Posterior cingulate gyrus (tissue), 11 donors: Measurements from ENCODE around the gene NPLOC4.
"Not testable (repeated sequence)": the region's sequence is repeated elsewhere in the genome, so short reads cannot be mapped to it uniquely, and the experiment has no call there.

Experiments used
- DNase-seq, 10 donors: peaks; one replicate each; pipeline versions ENCODE4 v3.0.0 to v3.0.0-alpha.2; 2020 to 2021; ENCODE audit warnings: mixed read lengths in 3 of 10
- intact Hi-C: fragments of 100-400 bp; cut with DNase I; formaldehyde crosslinking; loops from one replicate; pipeline ENCODE4 v1.15.1; 2023

Gene NPLOC4

GRCh38 chr17:81636505-81637288, at the start of gene NPLOC4, which contains the start of gene TSPAN10:
Gene NPLOC4 (minus strand): TSS chr17:81637112. CDS start chr17:81636930, 182 bp downstream.
Gene TSPAN10 (plus strand): TSS chr17:81637196. CDS start chr17:81642413, 5,217 bp downstream.
- intact Hi-C loops = loop anchor here (2.0 to 5.0 kb wide), 2 partner anchors 30 to 46 kb away; partner anchors contain the start of genes ARL16, CCDC137, HGS and OXLD1
- DNase-seq = peak; percentile 69 to 97 (median 83)

DNA sequence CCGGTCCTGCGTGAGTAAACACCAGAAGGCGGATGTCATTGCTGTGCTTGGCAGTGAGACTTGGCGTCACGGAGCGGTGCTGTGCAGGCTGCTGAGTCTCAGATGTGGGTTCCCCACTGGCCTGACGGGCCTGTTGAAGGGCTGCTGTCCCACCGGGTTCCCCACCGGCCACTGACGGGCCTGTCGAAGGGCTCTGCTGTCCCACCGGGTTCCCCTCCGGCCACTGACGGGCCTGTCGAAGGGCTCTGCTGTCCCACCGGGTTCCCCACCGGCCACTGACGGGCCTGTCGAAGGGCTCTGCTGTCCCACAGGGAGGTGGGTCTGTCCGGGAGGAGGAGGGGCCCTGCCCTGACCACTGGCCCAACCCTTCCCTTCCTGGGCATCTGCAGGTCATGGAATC, 49.7 kb upstream of the NPLOC4 start:
- intact Hi-C loops = no loop called here
- no peak for DNase-seq

DNA sequence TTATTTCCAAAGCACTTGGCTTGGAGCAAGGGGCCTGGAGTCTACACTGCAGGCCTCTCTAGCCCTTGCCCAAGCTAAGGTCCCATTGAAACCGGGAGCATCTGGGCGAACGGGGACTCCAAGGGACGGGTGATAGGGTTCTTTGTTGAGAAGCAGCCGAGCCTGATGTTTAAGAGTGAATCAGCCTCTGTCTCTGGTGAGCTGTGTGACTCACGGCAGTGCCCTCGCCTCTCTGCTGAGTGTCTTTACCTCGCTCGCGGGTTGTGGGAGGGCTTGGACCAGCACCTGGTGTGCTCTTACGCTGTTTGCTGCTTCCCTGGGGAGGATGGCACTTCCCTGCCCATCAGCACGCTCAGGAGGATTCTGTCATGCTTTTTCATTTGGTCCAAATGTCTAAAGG, 48.2 kb upstream of the NPLOC4 start:
- intact Hi-C loops = no loop called here
- no peak for DNase-seq

DNA sequence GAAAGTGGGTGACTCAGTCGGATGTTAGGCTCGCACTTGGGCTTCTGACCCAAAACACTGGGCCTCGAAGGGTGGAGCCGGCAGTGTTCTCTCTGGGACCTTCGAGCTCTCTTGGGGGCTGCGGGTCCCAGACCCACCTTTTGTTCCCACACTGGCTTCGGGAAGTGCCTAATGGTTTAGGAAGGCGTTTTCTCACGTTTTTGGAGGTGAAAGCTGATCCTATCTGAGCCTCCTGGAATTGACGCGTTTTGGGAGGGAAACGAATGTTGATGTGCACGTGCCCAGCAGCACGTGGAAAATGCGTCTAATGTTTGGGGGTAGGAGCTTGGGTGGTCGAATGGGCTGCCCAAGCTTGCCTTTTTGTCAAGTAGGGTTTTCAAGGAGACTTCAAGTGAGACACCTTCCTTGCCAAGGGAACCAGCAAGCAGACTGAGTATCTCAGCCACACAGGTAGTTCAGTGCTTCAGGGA, 47.6 kb upstream of the NPLOC4 start:
- intact Hi-C loops = loop anchor here (1.0 to 5.0 kb wide), 2 partner anchors 19 to 47 kb away; partner anchors contain the start of genes MRPL12, NPLOC4 and TSPAN10
- no peak for DNase-seq

GRCh38 chr17:81683584-81684441, 46.9 kb upstream of the NPLOC4 start, which contains the start of the genes ARL16 and HGS:
Gene ARL16 (minus strand): TSS chr17:81683797. CDS start chr17:81683753, 44 bp downstream.
Gene HGS (plus strand): TSS chr17:81684011. CDS start chr17:81684067, 56 bp downstream.
- DNase-seq = peak; percentile 95 to 99 (median 96)
- intact Hi-C loops = loop anchor here (1.0 to 5.0 kb wide), 2 partner anchors 19 to 47 kb away; partner anchors contain the start of genes MRPL12, NPLOC4 and TSPAN10

- DNase-seq = peak in 1 of 10 donors; percentile 30
- intact Hi-C loops = loop anchor here (5.0 kb wide), 1 partner anchor 46 kb away; the partner anchor contains the start of genes NPLOC4 and TSPAN10
Observed at GRCh38 chr17:81683208-81683583, 46.3 kb upstream of the NPLOC4 start.

GRCh38 chr17:81682565-81683207, 45.8 kb upstream of the NPLOC4 start:
- intact Hi-C loops = loop anchor here (5.0 kb wide), 1 partner anchor 45 kb away; the partner anchor contains the start of genes NPLOC4 and TSPAN10
- no peak for DNase-seq

GRCh38 chr17:81681672-81682071, 44.8 kb upstream of the NPLOC4 start:
- no peak for DNase-seq
- intact Hi-C loops = loop anchor here (5.0 kb wide), 1 partner anchor 44 kb away; the partner anchor contains the start of genes NPLOC4 and TSPAN10

DNA sequence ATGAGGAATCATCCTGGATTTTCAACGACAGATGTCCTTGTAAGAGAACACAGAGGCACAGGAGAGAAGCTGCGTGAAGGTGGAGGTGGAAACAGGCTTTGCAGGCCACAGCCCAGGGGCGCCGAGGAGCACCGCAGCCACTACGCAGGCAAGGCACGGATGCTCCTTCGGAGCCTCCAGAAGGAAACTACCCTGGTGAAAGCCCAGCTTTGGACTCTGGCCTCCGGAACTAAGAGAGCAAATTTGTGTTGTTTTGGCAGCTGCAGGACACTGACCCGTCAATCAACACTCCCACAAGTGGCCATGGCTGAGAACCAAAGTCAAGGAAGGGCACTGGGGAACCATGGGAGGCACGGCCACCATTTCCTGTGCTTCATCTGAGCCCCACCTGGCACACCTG, 43.2 kb upstream of the NPLOC4 start:
- intact Hi-C loops = loop anchor here (5.0 kb wide), 1 partner anchor 43 kb away; the partner anchor contains the start of genes NPLOC4 and TSPAN10
- no peak for DNase-seq

DNA sequence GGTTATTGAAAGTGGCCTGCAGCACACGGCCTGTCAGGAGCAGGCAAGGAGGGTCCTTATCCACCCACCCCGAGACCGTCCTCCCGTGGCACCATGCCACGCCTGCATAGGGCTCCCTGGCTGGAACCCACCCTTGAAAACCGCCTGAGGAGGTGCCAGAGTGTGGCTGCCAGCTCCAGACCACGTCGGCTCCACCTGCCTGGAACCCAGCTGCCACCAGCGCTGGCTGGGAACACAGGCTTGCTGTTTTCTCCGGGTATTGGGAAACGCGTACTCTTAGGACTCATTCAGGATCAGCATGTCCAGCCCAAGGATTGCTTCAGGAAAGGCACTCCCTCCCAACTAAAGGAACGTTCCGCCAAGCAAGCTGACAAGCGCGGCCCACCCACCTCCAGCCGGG, 40.0 kb upstream of the NPLOC4 start:
- intact Hi-C loops = no loop called here
- no peak for DNase-seq

DNA sequence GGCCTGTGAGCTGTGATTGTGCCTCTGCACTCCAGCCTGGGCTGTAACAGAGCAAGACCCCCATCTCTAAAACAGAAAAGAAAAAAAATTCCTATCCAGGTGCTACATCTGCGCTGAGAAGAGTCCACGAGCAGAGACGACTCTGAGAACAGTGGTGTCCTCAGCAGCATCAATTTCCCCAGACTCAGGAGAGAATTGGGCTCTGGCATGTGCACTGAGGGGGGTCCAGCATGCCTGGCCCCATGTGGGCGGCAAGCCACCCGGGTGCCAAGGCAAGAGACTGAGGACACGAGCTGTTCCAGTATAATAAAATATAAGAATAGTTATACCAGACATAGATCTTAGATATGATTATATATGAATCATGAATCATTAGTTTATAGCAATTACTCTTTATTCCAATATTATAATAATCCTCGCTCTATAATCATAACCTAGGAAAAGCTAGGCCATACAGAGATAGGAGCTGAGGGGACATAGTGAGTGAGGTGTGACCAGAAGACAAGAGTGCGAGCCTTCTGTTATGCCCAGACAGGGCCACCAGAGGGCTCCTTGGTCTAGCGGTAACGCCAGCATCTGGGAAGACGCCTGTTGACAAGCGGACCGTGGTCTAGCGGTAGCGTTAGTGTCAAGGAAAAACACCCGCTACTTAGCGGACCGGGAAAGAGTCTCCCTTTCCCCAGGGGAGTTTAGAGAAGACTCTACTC, 38.8 kb upstream of the NPLOC4 start:
- peak in 8 of 10 donors; percentile 35 to 92 (median 48) for DNase-seq
- intact Hi-C loops = not testable (repeated sequence)

GRCh38 chr17:81673561-81674258, 36.8 kb upstream of the NPLOC4 start:
- intact Hi-C loops = no loop called here
- no peak for DNase-seq

DNA sequence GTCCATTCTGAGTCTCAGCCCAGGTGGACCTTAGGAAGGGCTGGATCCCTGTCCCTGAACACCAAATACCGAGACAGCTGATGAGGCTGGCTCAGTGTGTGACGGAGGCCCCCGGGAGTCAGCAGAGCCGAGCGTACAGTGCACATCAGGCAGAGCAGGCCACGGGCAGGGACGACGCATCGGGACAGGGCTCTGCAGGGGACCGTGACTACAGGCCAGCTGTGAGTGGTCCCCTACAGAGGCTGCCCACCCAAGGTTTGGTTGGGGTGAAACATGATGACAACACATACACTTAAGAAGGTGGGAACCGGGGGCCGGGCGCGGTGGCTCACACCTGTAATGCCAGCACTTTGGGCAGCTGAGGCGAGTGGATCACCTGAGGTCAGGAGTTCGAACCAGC, 36.0 kb upstream of the NPLOC4 start:
- intact Hi-C loops = no loop called here
- no peak for DNase-seq

GRCh38 chr17:81672504-81672903, 35.6 kb upstream of the NPLOC4 start:
- DNase-seq = no peak
- intact Hi-C loops = no loop called here

GRCh38 chr17:81667754-81668153, 30.8 kb upstream of the NPLOC4 start:
- intact Hi-C loops = loop anchor here (2.0 kb wide), 1 partner anchor 31 kb away; the partner anchor contains the start of genes NPLOC4 and TSPAN10
- no peak for DNase-seq

GRCh38 chr17:81666342-81667191, 29.7 kb upstream of the NPLOC4 start, which contains the start of the genes CCDC137 and OXLD1:
Gene CCDC137 (plus strand): TSS chr17:81666737. CDS start chr17:81666767, 30 bp downstream.
Gene OXLD1 (minus strand): TSS chr17:81666605. CDS start chr17:81666577, 28 bp downstream.
- intact Hi-C loops = loop anchor here (2.0 kb wide), 1 partner anchor 30 kb away; the partner anchor contains the start of genes NPLOC4 and TSPAN10
- peak; percentile 94 to 99 (median 98) for DNase-seq

GRCh38 chr17:81666092-81666341, 29.1 kb upstream of the NPLOC4 start:
- no peak for DNase-seq
- intact Hi-C loops = loop anchor here (2.0 kb wide), 1 partner anchor 29 kb away; the partner anchor contains the start of genes NPLOC4 and TSPAN10
